HepG2 (cell line): ENCODE measurements around the gene SASH1.

Source experiments
- ESRRA ChIP-seq: sonication (generic); formaldehyde crosslinking; IDR thresholded peaks from 2 replicates; pipeline ENCODE4 v1.5.1; 2020; ENCODE audit warnings: mild to moderate bottlenecking, low read depth, missing genetic modification reagents
- MXI1 ChIP-seq: IDR thresholded peaks from 3 replicates; pipeline ENCODE4 v1.6.1; 2012; ENCODE audit warnings: low read depth, low read length, inconsistent platforms, borderline replicate concordance
- ZNF503 ChIP-seq: sonication (generic); formaldehyde crosslinking; IDR thresholded peaks from 2 replicates; pipeline ENCODE4 v1.4.0; 2020; ENCODE audit warnings: missing genetic modification reagents

GRCh38 chr6:148461986-148462577, 119.4 kb downstream of the SASH1 start:
- TF ChIP-seq MXI1 (no peak), ESRRA (CRISPR knock-in tag) (no peak), ZNF503 (CRISPR knock-in tag) (no peak)
